ENCODE measurements around the gene TMEM31. TPM values are rescaled to one million over a fixed set of nuclear protein-coding genes. Genes with fewer than 3 reads are reported as not detected.

TMEM31 gene
- total RNA-seq, 1 experiment from 2014 or later: not detected

DNA sequence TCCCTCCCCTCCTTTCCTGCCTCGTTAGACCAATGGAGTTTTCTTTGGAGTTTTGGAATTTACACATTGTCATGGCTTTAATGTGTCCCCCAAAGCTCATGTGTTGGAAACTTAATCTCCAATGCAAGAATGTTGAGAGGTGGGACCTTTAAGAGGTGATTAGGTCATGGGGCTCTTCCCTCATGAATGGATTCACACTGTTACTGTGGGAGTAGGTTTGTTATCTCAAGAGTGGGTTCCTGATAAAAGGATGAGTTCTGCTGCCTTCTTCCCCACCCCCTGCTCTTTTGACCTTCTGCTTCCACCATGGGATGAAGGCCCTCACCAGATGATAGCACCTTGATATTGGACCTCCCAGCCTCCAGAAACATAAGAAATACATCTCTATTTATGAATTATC lies 41.0 kb upstream of the TMEM31 start:
- TF ChIP-seq CTCF (conservative IDR thresholded peaks at IDR 0.05): no peak
- no peak for TF ChIP-seq EZH2 (IDR thresholded peaks at IDR 0.05; ENCODE audit: low read depth)
- Histone ChIP-seq H2AFZ (no peak overlapping the region), H3K4me2 (no peak overlapping the region), H3K9me3 (ENCODE audit: insufficient read depth, low read depth) (no peaks in the 10 kb centered on the region), H3K27me3 (ENCODE audit: insufficient read depth, low read depth) (no peaks in the 10 kb centered on the region), H3K9me2 (ENCODE audit: insufficient read depth) (no peaks in the 10 kb centered on the region), H3F3A (ENCODE audit: insufficient read depth, low read depth) (peaks cover 11% of the 10 kb centered on the region), H3K4me1 (replicated peaks; ENCODE audit: insufficient read depth) (peaks cover 5% of the 10 kb centered on the region; the same call in 1 of the 2 replicates), H3K4me3 (no peak overlapping the region), H3K79me2 (ENCODE audit: low read depth) (no peaks in the 10 kb centered on the region), H3K27ac (no peak overlapping the region), H4K20me1 (ENCODE audit: insufficient read depth) (no peaks in the 10 kb centered on the region), H3K36me3 (ENCODE audit: low read depth) (no peaks in the 10 kb centered on the region)
- ChIA-PET POLR2A (ENCODE audit: unreplicated experiment) (no interaction called here), CTCF (no interaction called here)
- BruUV-seq (replicated peaks): no TSS peak
- DNase-seq: no peak
- intact Hi-C loops (cut with micrococcal nuclease; ENCODE audit: unreplicated experiment): no loop called here

- Histone ChIP-seq H2AFZ (no peak overlapping the region), H3K27ac (no peak overlapping the region), H3K9me2 (ENCODE audit: insufficient read depth) (no peaks in the 10 kb centered on the region), H3F3A (ENCODE audit: insufficient read depth, low read depth) (peaks cover 52% of the 10 kb centered on the region), H3K79me2 (ENCODE audit: low read depth) (no peaks in the 10 kb centered on the region; the same call in 1 of the 2 replicates), H3K4me2 (no peak overlapping the region), H3K27me3 (ENCODE audit: insufficient read depth, low read depth) (no peaks in the 10 kb centered on the region), H3K4me3 (no peak overlapping the region), H3K9me3 (ENCODE audit: insufficient read depth, low read depth) (no peaks in the 10 kb centered on the region), H3K4me1 (replicated peaks; ENCODE audit: insufficient read depth) (no peaks in the 10 kb centered on the region), H4K20me1 (ENCODE audit: insufficient read depth) (peaks cover 10% of the 10 kb centered on the region; the same call in 1 of the 2 replicates), H3K36me3 (ENCODE audit: low read depth) (peaks cover 17% of the 10 kb centered on the region)
- intact Hi-C loops (cut with micrococcal nuclease; ENCODE audit: unreplicated experiment): no loop called here
- ChIA-PET CTCF (no interaction called here), POLR2A (ENCODE audit: unreplicated experiment) (no interaction called here)
- BruUV-seq (replicated peaks): no TSS peak
- no peak for DNase-seq
- TF ChIP-seq CTCF (conservative IDR thresholded peaks at IDR 0.05): no peak
- TF ChIP-seq EZH2 (IDR thresholded peaks at IDR 0.05; ENCODE audit: low read depth): no peak
These were observed 35.9 kb upstream of the TMEM31 start for GRCh38 chrX:103674531-103675454.

- ChIA-PET POLR2A (ENCODE audit: unreplicated experiment) (interaction anchor here (0.6 kb wide), 1 partner anchor 8 kb away, joined by 5 read pairs; the partner anchor contains the start of gene MORF4L2), CTCF (no interaction called here)
- Histone ChIP-seq H3K4me2 (no peak overlapping the region), H2AFZ (no peak overlapping the region), H3K4me1 (replicated peaks; ENCODE audit: insufficient read depth) (no peaks in the 10 kb centered on the region), H3K79me2 (ENCODE audit: low read depth) (peaks cover 14% of the 10 kb centered on the region), H3F3A (ENCODE audit: insufficient read depth, low read depth) (peaks cover 64% of the 10 kb centered on the region), H3K27me3 (ENCODE audit: insufficient read depth, low read depth) (no peaks in the 10 kb centered on the region), H4K20me1 (ENCODE audit: insufficient read depth) (peaks cover 10% of the 10 kb centered on the region), H3K9me2 (ENCODE audit: insufficient read depth) (no peaks in the 10 kb centered on the region), H3K4me3 (no peak overlapping the region), H3K9me3 (ENCODE audit: insufficient read depth, low read depth) (no peaks in the 10 kb centered on the region), H3K27ac (no peak overlapping the region), H3K36me3 (ENCODE audit: low read depth) (peaks cover 29% of the 10 kb centered on the region)
- no peak for DNase-seq
- intact Hi-C loops (cut with micrococcal nuclease; ENCODE audit: unreplicated experiment): no loop called here
- TF ChIP-seq EZH2 (IDR thresholded peaks at IDR 0.05; ENCODE audit: low read depth): no peak
- TF ChIP-seq CTCF (conservative IDR thresholded peaks at IDR 0.05): no peak
- BruUV-seq (replicated peaks): no TSS peak
These were observed 32.3 kb upstream of the TMEM31 start for GRCh38 chrX:103678199-103678993.

Measured in PC-9 (cell line).